ENCODE measurements around the gene DPH1.

DNA sequence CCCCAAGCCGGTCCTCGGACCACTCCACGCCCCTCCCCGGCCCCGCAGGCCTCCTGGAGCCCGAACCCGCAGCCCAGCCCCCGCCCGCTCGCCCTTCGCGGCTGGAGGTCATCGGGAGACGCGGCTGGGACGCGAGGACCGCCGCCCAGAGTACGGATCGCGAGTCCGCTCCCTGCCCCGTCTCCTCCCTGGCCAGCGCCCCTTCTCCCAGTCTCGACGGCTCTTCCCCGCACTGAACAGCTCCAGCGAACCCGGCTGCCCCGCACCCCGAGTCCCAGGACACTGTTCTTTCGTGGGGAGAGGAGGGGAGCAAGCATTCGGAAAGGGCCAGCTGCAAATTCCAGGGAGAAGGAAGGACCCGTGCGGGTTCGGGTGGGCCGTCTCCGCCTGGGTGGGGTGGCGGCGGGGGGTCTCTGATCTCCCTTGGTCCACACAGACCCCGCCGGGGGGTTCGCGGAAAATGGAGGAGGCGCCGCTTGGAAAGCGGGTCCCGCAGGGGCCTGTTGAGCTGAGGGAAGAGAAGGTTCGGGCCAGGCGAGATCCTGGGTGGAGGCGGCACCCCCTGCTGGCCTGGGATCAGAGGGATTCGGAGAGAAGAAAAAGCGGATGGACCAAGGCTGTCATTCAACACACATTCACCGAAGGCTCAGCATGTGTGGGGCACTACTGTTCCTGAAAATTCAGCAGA, 4.2 kb upstream of the DPH1 start:
- TF ChIP-seq, protein P1, sequence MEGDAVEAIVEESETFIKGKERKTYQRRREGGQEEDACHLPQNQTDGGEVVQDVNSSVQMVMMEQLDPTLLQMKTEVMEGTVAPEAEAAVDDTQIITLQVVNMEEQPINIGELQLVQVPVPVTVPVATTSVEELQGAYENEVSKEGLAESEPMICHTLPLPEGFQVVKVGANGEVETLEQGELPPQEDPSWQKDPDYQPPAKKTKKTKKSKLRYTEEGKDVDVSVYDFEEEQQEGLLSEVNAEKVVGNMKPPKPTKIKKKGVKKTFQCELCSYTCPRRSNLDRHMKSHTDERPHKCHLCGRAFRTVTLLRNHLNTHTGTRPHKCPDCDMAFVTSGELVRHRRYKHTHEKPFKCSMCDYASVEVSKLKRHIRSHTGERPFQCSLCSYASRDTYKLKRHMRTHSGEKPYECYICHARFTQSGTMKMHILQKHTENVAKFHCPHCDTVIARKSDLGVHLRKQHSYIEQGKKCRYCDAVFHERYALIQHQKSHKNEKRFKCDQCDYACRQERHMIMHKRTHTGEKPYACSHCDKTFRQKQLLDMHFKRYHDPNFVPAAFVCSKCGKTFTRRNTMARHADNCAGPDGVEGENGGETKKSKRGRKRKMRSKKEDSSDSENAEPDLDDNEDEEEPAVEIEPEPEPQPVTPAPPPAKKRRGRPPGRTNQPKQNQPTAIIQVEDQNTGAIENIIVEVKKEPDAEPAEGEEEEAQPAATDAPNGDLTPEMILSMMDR (IDR thresholded peaks at IDR 0.05 in 4 of 5, conservative IDR thresholded peaks at IDR 0.05 in 1 of 5), result peak; percentile 67 to 77 (median 73)
- no peak for TF ChIP-seq POLR2A (IDR thresholded peaks at IDR 0.05)
